HepG2 (cell line): Measurements from ENCODE around the gene CDYL. TPM values are rescaled to one million over a fixed set of nuclear protein-coding genes. Genes with fewer than 3 reads are reported as not detected.

Experiments
- ATAC-seq: fragments of 200-7000 bp; cut with Tn5 transposase; 3 replicates; pipeline ENCODE4 v1.9.1; 2020; ENCODE audit warnings: mild to moderate bottlenecking, moderate library complexity
- BruUV-seq: library from RNA; stranded (reverse); fragments of 400-500 nt; replicated peaks from 2 replicates; lab custom pipeline; 2021; lab: Mats Ljungman, UMichigan
- CTCF ChIA-PET: fragments of 300-600 bp; formaldehyde crosslinking; extraction: SDS; loops from one replicate; lab custom pipeline; 2021; ENCODE audit warnings: low total read pairs, inconsistent platforms, low intra/inter-chr PET ratio; lab: Yijun Ruan, JAX
- POLR2A ChIA-PET: fragments of 350-600 bp; sonication (Branson Sonifier 250); formaldehyde crosslinking; loops from one replicate; lab custom pipeline; 2020; ENCODE audit warnings: antibody characterized with exemption, inconsistent platforms; lab: Yijun Ruan, JAX
- DNase-seq: peaks from one replicate; pipeline ENCODE4 v3.0.0-alpha.2; 2015; ENCODE audit warnings: low spot score
- FAIRE-seq: peaks from 3 replicates; lab custom pipeline; 2011; peaks lifted over from hg19 to GRCh38; lab: Jason Lieb, UNC
- H2AFZ ChIP-seq: one replicate; pipeline ENCODE4 v1.6.1; 2011; ENCODE audit warnings: low read length, inconsistent platforms
- H3K27ac ChIP-seq: fragments of 300-600 bp; 3 replicates; pipeline ENCODE4 v1.8.0; 2011; ENCODE audit warnings: mixed run types, mild to moderate bottlenecking, mixed read lengths, low read length, inconsistent platforms; ENCODE audit not compliant: insufficient read depth; ENCODE audit errors: extremely low read length
- H3K27me3 ChIP-seq, 2 experiments: fragments of 200-600 bp in 1 of 2; 2 replicates in 1 of 2; 3 replicates in 1 of 2; pipeline versions ENCODE4 v1.6.0 to v1.8.0; 2011; ENCODE audit warnings: low read length in 2 of 2, mild to moderate bottlenecking in 2 of 2, moderate library complexity in 2 of 2, inconsistent platforms in 1 of 2; ENCODE audit not compliant: insufficient read depth in 2 of 2, control insufficient read depth in 1 of 2
- H3K36me3 ChIP-seq, 2 experiments: fragments of 200-600 bp in 1 of 2; replicated peaks in 1 of 2; 2 replicates in 1 of 2; 3 replicates in 1 of 2; pipeline versions ENCODE4 v1.5.1 to v1.8.0; 2011; ENCODE audit warnings: low read length in 2 of 2, inconsistent platforms in 1 of 2; ENCODE audit not compliant: insufficient read depth in 2 of 2, control insufficient read depth in 1 of 2
- H3K4me1 ChIP-seq: 2 replicates; pipeline ENCODE4 v1.5.1; 2012; ENCODE audit warnings: low read length, inconsistent platforms; ENCODE audit not compliant: insufficient read depth
- H3K4me2 ChIP-seq: 2 replicates; pipeline ENCODE4 v1.6.0; 2011; ENCODE audit warnings: low read depth, low read length, inconsistent platforms
- H3K4me3 ChIP-seq, 3 experiments: fragments of 200-600 bp in 1 of 3; sonication (generic), shearing (Covaris generic) in 1 of 3; replicated peaks in 1 of 3; 2 replicates each; pipeline ENCODE4 v1.5.1; 2011 to 2016; ENCODE audit warnings: low read length in 3 of 3, inconsistent platforms in 2 of 3, low read depth in 2 of 3, mild to moderate bottlenecking in 2 of 3, control low read depth in 1 of 3, mixed read lengths in 1 of 3; ENCODE audit not compliant: insufficient read depth in 1 of 3
- H3K79me2 ChIP-seq: one replicate; pipeline ENCODE4 v1.6.1; 2011; ENCODE audit warnings: low read length, inconsistent platforms; ENCODE audit not compliant: insufficient read depth
- H3K9ac ChIP-seq: 2 replicates; pipeline ENCODE4 v1.6.0; 2011; ENCODE audit warnings: mild to moderate bottlenecking, low read depth, low read length, inconsistent platforms; ENCODE audit not compliant: insufficient read depth
- H3K9me3 ChIP-seq: 2 replicates; pipeline ENCODE4 v1.5.1; 2012; ENCODE audit warnings: mild to moderate bottlenecking, low read length
- H4K20me1 ChIP-seq: 2 replicates; pipeline ENCODE4 v1.6.0; 2011; ENCODE audit warnings: inconsistent platforms, mild to moderate bottlenecking, low read length, moderate library complexity; ENCODE audit not compliant: insufficient read depth
- ATM ChIP-seq: fragments of 450-650 bp; IDR thresholded peaks from 2 replicates; pipeline ENCODE4 v1.7.1; 2017; ENCODE audit warnings: mild to moderate bottlenecking, borderline replicate concordance
- BCL3 ChIP-seq: sonication (generic); formaldehyde crosslinking; IDR thresholded peaks from 2 replicates; pipeline ENCODE4 v1.5.1; 2020; ENCODE audit warnings: mild to moderate bottlenecking, missing genetic modification reagents, moderate library complexity
- HOXD1 ChIP-seq: sonication (generic); formaldehyde crosslinking; IDR thresholded peaks from 2 replicates; pipeline ENCODE4 v1.5.0; 2020; ENCODE audit warnings: missing genetic modification reagents
- MXD3 ChIP-seq: IDR thresholded peaks from 2 replicates; pipeline ENCODE4 v1.6.1; 2016; ENCODE audit warnings: mild to moderate bottlenecking, missing biosample characterization, missing genetic modification reagents
- SMAD9 ChIP-seq: sonication (generic); formaldehyde crosslinking; IDR thresholded peaks from 2 replicates; pipeline ENCODE4 v1.5.1; 2020; ENCODE audit warnings: mild to moderate bottlenecking, missing genetic modification reagents
- SP140L ChIP-seq: sonication (generic); formaldehyde crosslinking; IDR thresholded peaks from 2 replicates; pipeline ENCODE4 v1.4.0; 2020; ENCODE audit warnings: missing genetic modification reagents, borderline replicate concordance
- SRSF1 ChIP-seq: fragments of 200-400 bp; formaldehyde crosslinking; optimal IDR thresholded peaks from 2 replicates; pipeline ENCODE3; 2017; ENCODE audit warnings: mild to moderate bottlenecking, low read depth, low read length, moderate library complexity
- TBP ChIP-seq: sonication (generic); formaldehyde crosslinking; IDR thresholded peaks from 2 replicates; pipeline ENCODE4 v1.5.0; 2020; ENCODE audit warnings: missing genetic modification reagents
- TCF12 ChIP-seq, 2 experiments: fragments of 450-650 bp in 1 of 2; sonication (generic) in 1 of 2; formaldehyde crosslinking in 1 of 2; IDR thresholded peaks; 2 replicates each; pipeline versions ENCODE4 v1.6.1 to v1.8.0; 2017 to 2022; ENCODE audit warnings: antibody characterized with exemption in 1 of 2, mild to moderate bottlenecking in 1 of 2, missing genetic modification reagents in 1 of 2, moderate library complexity in 1 of 2
- TCF7 ChIP-seq: sonication (generic); IDR thresholded peaks from 2 replicates; pipeline ENCODE4 v1.6.1; 2016; ENCODE audit warnings: antibody characterized with exemption, low read depth
- ZFP82 ChIP-seq: sonication (generic); formaldehyde crosslinking; IDR thresholded peaks from 2 replicates; pipeline ENCODE4 v1.5.1; 2020; ENCODE audit warnings: mild to moderate bottlenecking, missing genetic modification reagents, borderline replicate concordance
- ZNF431 ChIP-seq: sonication (generic); formaldehyde crosslinking; IDR thresholded peaks from 2 replicates; pipeline ENCODE4 v1.9.0; 2022; ENCODE audit warnings: missing genetic modification reagents, low read depth, mild to moderate bottlenecking, borderline replicate concordance
- ZNF652 ChIP-seq: IDR thresholded peaks from 2 replicates; pipeline ENCODE4 v1.6.1; 2016; ENCODE audit warnings: low read depth, borderline replicate concordance
- ZNF740 ChIP-seq: sonication (generic); formaldehyde crosslinking; IDR thresholded peaks from 2 replicates; pipeline ENCODE4 v1.4.0; 2020; ENCODE audit warnings: missing genetic modification reagents
- WGBS: methylation state at CpG from one replicate; pipeline ENCODE4 v1.1.6; 2017; ENCODE audit warnings: low lambda C conversion rate; 5-methylcytosine and 5-hydroxymethylcytosine counted together
- in situ Hi-C: cut with HindIII; loops from 2 replicates; pipeline ENCODE4 v1.10.0; 2017; ENCODE audit warnings: low pct_unique_long_range_greater_than_20kb; ENCODE audit not compliant: extremely low pct_ligation_motif_present
- intact Hi-C: fragments of 100-400 bp; cut with micrococcal nuclease; formaldehyde crosslinking; loops from one replicate; pipeline ENCODE4 v1.10.0; 2022; ENCODE audit not compliant: unreplicated experiment
- polyA plus RNA-seq, 8 experiments: library from polyadenylated mRNA; depleted of rRNA in 3 of 8; stranded (reverse) in 7 of 8; unstranded in 1 of 8; fragments of >200 nt; fragmentation: Illumina TruSeq in 4 of 8; extraction: Trizol in 4 of 8; gene quantifications; 2 replicates each; pipeline versions ENCODE4 v1.2.1 to v1.2.3, GENCODE V29; 2011 to 2016; ENCODE audit warnings: low read depth in 4 of 8, missing spikeins in 1 of 8, mixed read lengths in 1 of 8; ENCODE audit not compliant: insufficient read depth in 1 of 8
- total RNA-seq, 5 experiments: library from RNA; depleted of rRNA; stranded (reverse); fragments of >200 nt; fragmentation: Illumina TruSeq; extraction: Trizol; gene quantifications; 2 replicates each; pipeline ENCODE4 v1.2.3, GENCODE V29; 2016; ENCODE audit warnings: low read depth in 1 of 5

The CDYL gene
- total and polyA plus RNA-seq, 2 of the 13 experiments (the other 11 are each of a cell fraction or from before 2014, with no cell fraction given): 22.8 to 105 TPM

GRCh38 chr6:4861564-4861963, 85.4 kb downstream of the CDYL start (continued):
- TF ChIP-seq SMAD9 (CRISPR knock-in tag) (no peak), SP140L (CRISPR knock-in tag) (no peak), BCL3 (CRISPR knock-in tag) (no peak), TCF7 (no peak), SRSF1 (no peak), MXD3 (CRISPR knock-in tag) (no peak), ZNF740 (CRISPR knock-in tag) (no peak), TBP (no peak)

GRCh38 chr6:4864519-4864918, 88.3 kb downstream of the CDYL start:
- Histone ChIP-seq H3K27me3 (no peaks in the 10 kb centered on the region), H2AFZ (no peak overlapping the region), H3K4me3 (no peak overlapping the region), H3K36me3 (no peaks in the 10 kb centered on the region), H3K27ac (no peak overlapping the region), H4K20me1 (no peaks in the 10 kb centered on the region), H3K9ac (no peak overlapping the region), H3K4me2 (no peak overlapping the region), H3K9me3 (no peaks in the 10 kb centered on the region), H3K79me2 (peaks cover 26% of the 10 kb centered on the region), H3K4me1 (no peaks in the 10 kb centered on the region)
- WGBS: 92% methylated on average over 3 of the region's 3 CpGs
- ATAC-seq (no peak), DNase-seq (no peak), FAIRE-seq (no peak)
- POLR2A ChIA-PET: no interaction called here
- intact Hi-C loops (loop anchor here (5.0 kb wide), 1 partner anchor 1572 kb away; no protein-coding TSS in a partner anchor), in situ Hi-C loops (no loop called here)
- CTCF ChIA-PET: no interaction called here
- no TSS peak for BruUV-seq
- no peak for TF ChIP-seq ATM
- no peak for TF ChIP-seq HOXD1 (CRISPR knock-in tag)
- TF ChIP-seq TCF12 (IDR thresholded peaks at IDR 0.05): no peak
- TF ChIP-seq TCF12 (CRISPR knock-in tag; IDR thresholded peaks at IDR 0.05): no peak
- TF ChIP-seq ZFP82 (CRISPR knock-in tag): no peak
- TF ChIP-seq ZNF652 (CRISPR knock-in tag): no peak
- TF ChIP-seq ZNF431 (CRISPR knock-in tag): no peak
